ENCODE data around the gene NUTM2G.
"Not testable (repeated sequence)": the region's sequence is repeated elsewhere in the genome, so short reads cannot be mapped to it uniquely, and the experiment has no call there.

DNA sequence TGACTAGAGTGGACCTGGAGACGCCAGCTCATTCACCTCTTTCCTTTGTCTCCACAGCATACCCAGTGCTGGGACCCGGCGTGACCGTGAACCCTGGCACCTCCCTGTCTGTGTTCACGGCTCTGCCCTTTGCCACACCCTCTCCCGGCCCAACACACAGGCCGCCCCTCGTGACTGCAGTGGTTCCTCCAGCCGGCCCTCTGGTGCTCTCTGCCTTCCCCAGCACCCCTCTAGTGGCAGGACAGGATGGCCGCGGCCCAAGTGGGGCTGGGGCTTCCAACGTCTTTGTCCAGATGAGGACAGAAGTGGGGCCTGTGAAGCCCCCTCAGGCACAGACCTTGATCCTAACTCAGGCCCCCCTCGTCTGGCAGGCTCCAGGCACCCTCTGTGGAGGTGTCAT is 3.0 kb downstream of the NUTM2G start:
- not testable (repeated sequence) for TF ChIP-seq SUZ12 (IDR thresholded peaks at IDR 0.05; ENCODE audit: extremely low read depth, insufficient read depth, insufficient read length); ZNF274 (IDR thresholded peaks at IDR 0.05; ENCODE audit: low read depth, low read length)
